Astrocyte (in vitro differentiated cells and primary cell): ENCODE results near the gene NR6A1. TPM values are rescaled to one million over a fixed set of nuclear protein-coding genes. Genes with fewer than 3 reads are reported as not detected.
A peak's percentile ranks its signal among the peaks of the same experiment; 100 is the strongest.

Source experiments
- DNase-seq: peaks from one replicate; pipeline ENCODE4 v3.0.0-alpha.2; 2010; ENCODE audit warnings: low read depth
- FAIRE-seq: peaks from 2 replicates; lab custom pipeline; 2011; peaks lifted over from hg19 to GRCh38; lab: Jason Lieb, UNC
- H2AFZ ChIP-seq: 2 replicates; pipeline ENCODE4 v1.6.0; 2012; ENCODE audit warnings: low read depth, low read length, inconsistent platforms
- H3K27ac ChIP-seq: 2 replicates; pipeline ENCODE4 v1.5.1; 2011; ENCODE audit warnings: low read depth, low read length, inconsistent platforms
- H3K27me3 ChIP-seq: 2 replicates; pipeline ENCODE4 v1.6.0; 2011; ENCODE audit warnings: low read length, inconsistent platforms; ENCODE audit not compliant: insufficient read depth
- H3K36me3 ChIP-seq: 2 replicates; pipeline ENCODE4 v1.5.1; 2011; ENCODE audit warnings: low read length, inconsistent platforms; ENCODE audit not compliant: insufficient read depth
- H3K4me1 ChIP-seq: 2 replicates; pipeline ENCODE4 v1.5.1; 2011; ENCODE audit warnings: low read length, inconsistent platforms; ENCODE audit not compliant: insufficient read depth
- H3K4me2 ChIP-seq: 2 replicates; pipeline ENCODE4 v1.6.0; 2012; ENCODE audit warnings: low read length, inconsistent platforms
- H3K4me3 ChIP-seq: 2 replicates; pipeline ENCODE4 v1.5.1; 2011; ENCODE audit warnings: low read depth, mild to moderate bottlenecking, low read length, inconsistent platforms; ENCODE audit not compliant: insufficient read depth
- H3K79me2 ChIP-seq: 2 replicates; pipeline ENCODE4 v1.6.0; 2012; ENCODE audit warnings: mild to moderate bottlenecking, low read length, inconsistent platforms; ENCODE audit not compliant: insufficient read depth
- H3K9ac ChIP-seq: 2 replicates; pipeline ENCODE4 v1.6.0; 2012; ENCODE audit warnings: mild to moderate bottlenecking, low read length, inconsistent platforms
- H3K9me3 ChIP-seq: 2 replicates; pipeline ENCODE4 v1.5.1; 2012; ENCODE audit warnings: low read depth, mild to moderate bottlenecking, low read length, inconsistent platforms; ENCODE audit not compliant: insufficient read depth
- H4K20me1 ChIP-seq: 2 replicates; pipeline ENCODE4 v1.6.0; 2012; ENCODE audit warnings: low read length, inconsistent platforms; ENCODE audit not compliant: insufficient read depth
- H3K27ac Mint-ChIP-seq: one replicate; pipeline ENCODE4 v1.8.0; 2021; ENCODE audit warnings: mild to moderate bottlenecking, mixed read lengths; ENCODE audit not compliant: unreplicated experiment
- H3K27me3 Mint-ChIP-seq: one replicate; pipeline ENCODE4 v1.8.0; 2021; ENCODE audit warnings: low read depth, mixed read lengths; ENCODE audit not compliant: unreplicated experiment
- H3K36me3 Mint-ChIP-seq: one replicate; pipeline ENCODE4 v1.8.0; 2021; ENCODE audit warnings: low read depth, mixed read lengths; ENCODE audit not compliant: unreplicated experiment
- H3K4me1 Mint-ChIP-seq: one replicate; pipeline ENCODE4 v1.8.0; 2021; ENCODE audit warnings: low read depth, mixed read lengths; ENCODE audit not compliant: unreplicated experiment
- H3K4me3 Mint-ChIP-seq: one replicate; pipeline ENCODE4 v1.8.0; 2021; ENCODE audit warnings: mild to moderate bottlenecking, moderate library complexity, mixed read lengths; ENCODE audit not compliant: unreplicated experiment
- H3K9me3 Mint-ChIP-seq: one replicate; pipeline ENCODE4 v1.8.0; 2021; ENCODE audit warnings: mild to moderate bottlenecking, mixed read lengths; ENCODE audit not compliant: unreplicated experiment
- EZH2 ChIP-seq: IDR thresholded peaks from 2 replicates; pipeline ENCODE4 v1.6.1; 2012; ENCODE audit warnings: mild to moderate bottlenecking, low read length, inconsistent platforms; ENCODE audit not compliant: insufficient read depth
- total RNA-seq: library from RNA; stranded (reverse); gene quantifications from 2 replicates; pipeline ENCODE4 v1.2.1, GENCODE V29; 2021
- TF ChIP-seq, protein P1 (sequence below): IDR thresholded peaks from 2 replicates; pipeline ENCODE4 v1.5.1; 2011; ENCODE audit warnings: low read depth, mild to moderate bottlenecking, inconsistent platforms, low read length, moderate library complexity; ENCODE audit not compliant: insufficient read depth

NR6A1 gene
- total RNA-seq, 1 donor from 2014 or later, result 20.8 TPM

DNA sequence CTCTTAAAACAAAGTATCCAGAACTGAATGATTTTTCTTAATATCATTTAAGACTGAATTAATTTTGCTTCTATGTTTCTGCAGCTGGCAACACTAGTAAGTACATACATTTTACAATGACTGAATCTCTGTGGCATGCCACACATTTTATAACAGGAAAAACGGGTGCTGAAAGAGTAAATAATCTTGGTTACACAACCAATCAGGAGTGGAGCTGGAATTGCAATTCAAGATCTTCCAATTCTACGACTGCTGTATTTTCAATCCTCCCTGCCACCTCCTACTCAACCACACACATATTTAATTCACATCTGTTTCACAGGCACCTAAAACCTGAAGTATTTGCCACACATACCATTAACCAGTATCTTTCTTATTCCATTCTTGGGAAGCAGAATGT lies 211.2 kb downstream of the NR6A1 start:
- Histone ChIP-seq H3K9ac (no peak overlapping the region), H3K9me3 (no peaks in the 10 kb centered on the region), H4K20me1 (no peaks in the 10 kb centered on the region), H3K4me2 (no peak overlapping the region), H3K79me2 (no peaks in the 10 kb centered on the region), H3K27ac (no peak overlapping the region), H3K4me3 (no peak overlapping the region), H3K36me3 (no peaks in the 10 kb centered on the region), H2AFZ (no peak overlapping the region), H3K27me3 (no peaks in the 10 kb centered on the region), H3K4me1 (no peaks in the 10 kb centered on the region)
- FAIRE-seq (no peak), DNase-seq (peak; percentile 55)
- no peaks in the 10 kb centered on the region for H3K36me3 Mint-ChIP-seq
- no peak overlapping the region for H3K27ac Mint-ChIP-seq
- peaks cover 1% of the 10 kb centered on the region for H3K9me3 Mint-ChIP-seq
- TF ChIP-seq EZH2, result no peak
- TF ChIP-seq, protein P1, sequence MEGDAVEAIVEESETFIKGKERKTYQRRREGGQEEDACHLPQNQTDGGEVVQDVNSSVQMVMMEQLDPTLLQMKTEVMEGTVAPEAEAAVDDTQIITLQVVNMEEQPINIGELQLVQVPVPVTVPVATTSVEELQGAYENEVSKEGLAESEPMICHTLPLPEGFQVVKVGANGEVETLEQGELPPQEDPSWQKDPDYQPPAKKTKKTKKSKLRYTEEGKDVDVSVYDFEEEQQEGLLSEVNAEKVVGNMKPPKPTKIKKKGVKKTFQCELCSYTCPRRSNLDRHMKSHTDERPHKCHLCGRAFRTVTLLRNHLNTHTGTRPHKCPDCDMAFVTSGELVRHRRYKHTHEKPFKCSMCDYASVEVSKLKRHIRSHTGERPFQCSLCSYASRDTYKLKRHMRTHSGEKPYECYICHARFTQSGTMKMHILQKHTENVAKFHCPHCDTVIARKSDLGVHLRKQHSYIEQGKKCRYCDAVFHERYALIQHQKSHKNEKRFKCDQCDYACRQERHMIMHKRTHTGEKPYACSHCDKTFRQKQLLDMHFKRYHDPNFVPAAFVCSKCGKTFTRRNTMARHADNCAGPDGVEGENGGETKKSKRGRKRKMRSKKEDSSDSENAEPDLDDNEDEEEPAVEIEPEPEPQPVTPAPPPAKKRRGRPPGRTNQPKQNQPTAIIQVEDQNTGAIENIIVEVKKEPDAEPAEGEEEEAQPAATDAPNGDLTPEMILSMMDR, result no peak
- no peak overlapping the region for H3K4me3 Mint-ChIP-seq
- no peaks in the 10 kb centered on the region for H3K27me3 Mint-ChIP-seq
- H3K4me1 Mint-ChIP-seq, result peaks cover 14% of the 10 kb centered on the region

DNA sequence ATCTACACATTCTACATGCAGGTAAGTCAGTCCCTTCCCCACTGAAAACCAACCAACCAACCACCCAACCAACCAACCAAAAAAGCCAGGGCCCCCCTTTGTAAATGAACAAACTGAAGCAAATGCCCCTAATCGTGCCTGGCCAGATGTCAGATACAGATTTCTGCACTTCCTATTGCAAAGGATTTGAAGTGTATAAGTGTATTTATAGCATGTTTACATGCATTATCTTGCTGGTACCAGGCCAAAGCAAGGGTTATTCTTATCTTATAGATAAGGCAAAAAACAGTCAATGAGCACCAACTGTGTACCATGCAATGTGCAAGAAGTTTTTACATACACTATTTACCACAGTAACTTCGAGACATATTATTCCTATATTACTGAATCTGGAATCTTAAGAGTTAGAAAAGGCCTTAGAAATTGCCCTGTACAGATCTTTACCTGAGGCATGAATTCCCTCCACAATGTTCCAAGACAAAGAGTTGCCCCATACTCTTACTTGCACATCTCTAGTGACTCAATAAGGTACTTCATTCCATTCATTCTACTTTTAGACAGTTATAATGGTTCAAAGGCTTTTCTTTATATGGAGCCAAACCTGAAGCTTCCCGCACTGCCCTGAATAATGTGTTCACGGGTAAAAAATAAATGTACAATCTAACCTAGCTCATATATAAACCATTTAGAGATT lies 212.2 kb downstream of the NR6A1 start:
- no peaks in the 10 kb centered on the region for H3K79me2 ChIP-seq
- no peak overlapping the region for H3K4me3 Mint-ChIP-seq
- no peak for TF ChIP-seq EZH2
- TF ChIP-seq, protein P1, result no peak
- H3K9me3 Mint-ChIP-seq, result peaks cover 1% of the 10 kb centered on the region
- no peak for FAIRE-seq
- no peak overlapping the region for H3K27ac Mint-ChIP-seq
- H3K4me1 ChIP-seq, result peaks cover 5% of the 10 kb centered on the region
- no peaks in the 10 kb centered on the region for H3K36me3 Mint-ChIP-seq
- no peak overlapping the region for H3K27ac ChIP-seq
- H3K4me2 ChIP-seq, result no peak overlapping the region
- H3K9me3 ChIP-seq, result no peaks in the 10 kb centered on the region
- no peak overlapping the region for H3K9ac ChIP-seq
- no peak overlapping the region for H2AFZ ChIP-seq
- H3K4me3 ChIP-seq, result no peak overlapping the region
- no peaks in the 10 kb centered on the region for H3K27me3 ChIP-seq
- DNase-seq, result no peak
- H4K20me1 ChIP-seq, result no peaks in the 10 kb centered on the region
- H3K4me1 Mint-ChIP-seq, result peaks cover 14% of the 10 kb centered on the region
- H3K27me3 Mint-ChIP-seq, result no peaks in the 10 kb centered on the region
- no peaks in the 10 kb centered on the region for H3K36me3 ChIP-seq

DNA sequence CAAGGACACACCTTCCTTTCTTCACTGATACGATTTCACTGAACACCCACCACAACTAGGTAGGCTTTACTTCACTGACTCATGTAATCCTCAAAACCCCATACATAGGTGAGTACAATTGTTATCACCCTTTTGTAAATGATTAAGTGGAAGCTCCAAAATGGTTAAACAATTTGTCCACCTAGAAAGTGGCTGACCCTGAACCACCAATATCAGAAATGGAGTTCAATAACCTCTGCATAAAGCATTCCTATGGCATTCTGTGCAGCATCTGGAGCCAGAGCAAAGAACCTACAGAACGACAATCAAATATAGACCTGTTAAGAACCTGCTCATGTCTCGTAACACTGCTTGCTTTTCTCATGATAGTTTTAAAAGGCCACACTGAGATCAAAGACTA lies 213.2 kb downstream of the NR6A1 start:
- no peaks in the 10 kb centered on the region for H3K36me3 ChIP-seq
- H3K27ac Mint-ChIP-seq, result no peak overlapping the region
- H3K36me3 Mint-ChIP-seq, result no peaks in the 10 kb centered on the region
- FAIRE-seq, result no peak
- no peaks in the 10 kb centered on the region for H3K9me3 ChIP-seq
- H3K4me2 ChIP-seq, result no peak overlapping the region
- H3K4me3 ChIP-seq, result no peak overlapping the region
- DNase-seq, result no peak
- peaks cover 1% of the 10 kb centered on the region for H3K9me3 Mint-ChIP-seq
- no peak overlapping the region for H3K9ac ChIP-seq
- no peaks in the 10 kb centered on the region for H4K20me1 ChIP-seq
- peaks cover 15% of the 10 kb centered on the region for H3K4me1 ChIP-seq
- H3K4me1 Mint-ChIP-seq, result peaks cover 14% of the 10 kb centered on the region
- no peak overlapping the region for H3K4me3 Mint-ChIP-seq
- no peak overlapping the region for H2AFZ ChIP-seq
- no peaks in the 10 kb centered on the region for H3K79me2 ChIP-seq
- TF ChIP-seq, protein P1, result no peak
- no peak for TF ChIP-seq EZH2
- H3K27me3 ChIP-seq, result no peaks in the 10 kb centered on the region
- H3K27ac ChIP-seq, result no peak overlapping the region
- H3K27me3 Mint-ChIP-seq, result no peaks in the 10 kb centered on the region
